Measurements from ENCODE around the gene PCDHGA4.
A peak's percentile ranks its signal among the peaks of the same experiment; 100 is the strongest.
"Not testable (repeated sequence)": the region's sequence is repeated elsewhere in the genome, so short reads cannot be mapped to it uniquely, and the experiment has no call there.

PCDHGA4 gene

DNA sequence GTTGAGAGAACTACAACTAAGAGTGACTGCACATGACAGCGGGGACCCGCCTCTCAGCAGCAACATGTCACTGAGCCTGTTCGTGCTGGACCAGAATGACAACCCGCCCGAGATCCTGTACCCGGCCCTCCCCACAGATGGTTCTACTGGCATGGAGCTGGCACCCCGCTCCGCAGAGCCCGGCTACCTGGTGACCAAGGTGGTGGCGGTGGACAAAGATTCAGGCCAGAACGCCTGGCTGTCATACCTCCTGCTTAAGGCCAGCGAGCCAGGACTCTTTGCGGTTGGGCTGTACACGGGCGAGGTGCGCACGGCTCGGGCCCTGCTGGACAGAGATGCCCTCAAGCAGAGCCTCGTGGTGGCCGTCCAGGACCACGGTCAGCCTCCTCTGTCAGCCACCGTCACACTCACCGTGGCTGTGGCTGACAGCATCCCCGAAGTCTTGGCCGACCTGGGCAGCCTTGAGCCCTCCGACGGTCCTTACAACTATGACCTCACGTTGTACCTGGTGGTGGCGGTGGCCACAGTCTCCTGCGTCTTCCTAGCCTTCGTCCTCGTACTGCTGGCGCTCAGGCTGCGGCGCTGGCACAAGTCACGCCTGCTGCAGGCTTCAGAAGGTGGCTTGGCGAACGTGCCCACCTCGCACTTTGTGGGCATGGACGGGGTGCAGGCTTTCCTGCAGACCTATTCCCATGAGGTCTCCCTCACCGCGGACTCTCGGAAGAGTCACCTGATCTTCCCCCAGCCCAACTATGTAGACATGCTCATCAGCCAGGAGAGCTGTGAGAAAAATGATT is 29.8 kb downstream of the PCDHGA4 start:
- no peak for DNase-seq

DNA sequence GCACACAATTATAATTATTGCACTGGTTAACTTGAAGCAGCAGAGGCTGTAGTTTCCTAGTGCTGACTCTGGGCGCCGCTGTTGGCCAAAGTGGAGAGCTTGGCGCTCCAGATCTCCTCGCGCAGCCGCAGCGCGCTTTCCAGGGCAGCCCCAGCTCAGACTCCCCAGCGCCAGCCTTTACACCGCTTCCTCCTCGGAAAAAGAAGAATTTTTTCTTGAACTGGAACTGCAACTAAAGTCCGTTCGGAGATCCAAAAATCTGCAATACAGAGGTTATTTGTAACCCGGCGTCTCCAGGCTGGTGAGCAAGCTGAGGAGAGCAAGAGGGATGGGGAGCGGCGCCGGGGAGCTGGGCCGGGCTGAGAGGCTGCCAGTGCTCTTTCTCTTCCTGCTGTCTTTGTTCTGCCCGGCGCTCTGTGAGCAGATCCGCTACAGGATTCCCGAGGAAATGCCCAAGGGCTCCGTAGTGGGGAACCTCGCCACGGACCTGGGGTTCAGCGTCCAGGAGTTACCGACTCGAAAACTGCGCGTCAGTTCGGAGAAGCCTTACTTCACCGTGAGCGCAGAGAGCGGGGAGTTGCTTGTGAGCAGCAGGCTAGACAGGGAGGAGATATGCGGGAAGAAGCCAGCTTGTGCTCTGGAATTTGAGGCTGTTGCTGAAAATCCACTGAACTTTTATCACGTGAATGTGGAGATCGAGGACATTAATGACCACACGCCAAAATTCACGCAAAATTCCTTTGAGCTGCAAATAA is 32.9 kb downstream of the PCDHGA4 start, which contains the start of gene PCDHGB4:
TSS of gene PCDHGB4 (plus strand) at position 142 of the 755 bp plus-strand sequence. CDS start at position 329, 187 bp downstream.
- not testable (repeated sequence) for DNase-seq

DNA sequence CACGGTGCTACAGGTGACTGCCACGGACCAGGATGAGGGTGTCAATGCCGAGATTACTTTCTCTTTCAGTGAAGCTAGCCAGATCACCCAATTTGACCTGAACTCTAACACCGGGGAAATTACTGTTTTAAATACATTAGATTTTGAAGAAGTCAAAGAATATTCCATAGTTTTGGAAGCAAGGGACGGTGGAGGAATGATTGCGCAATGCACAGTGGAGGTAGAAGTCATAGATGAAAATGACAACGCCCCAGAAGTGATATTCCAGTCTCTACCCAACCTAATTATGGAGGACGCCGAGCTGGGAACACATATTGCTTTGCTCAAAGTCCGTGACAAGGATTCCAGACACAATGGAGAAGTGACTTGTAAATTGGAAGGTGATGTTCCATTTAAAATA is 33.8 kb downstream of the PCDHGA4 start:
- DNase-seq: no peak

DNA sequence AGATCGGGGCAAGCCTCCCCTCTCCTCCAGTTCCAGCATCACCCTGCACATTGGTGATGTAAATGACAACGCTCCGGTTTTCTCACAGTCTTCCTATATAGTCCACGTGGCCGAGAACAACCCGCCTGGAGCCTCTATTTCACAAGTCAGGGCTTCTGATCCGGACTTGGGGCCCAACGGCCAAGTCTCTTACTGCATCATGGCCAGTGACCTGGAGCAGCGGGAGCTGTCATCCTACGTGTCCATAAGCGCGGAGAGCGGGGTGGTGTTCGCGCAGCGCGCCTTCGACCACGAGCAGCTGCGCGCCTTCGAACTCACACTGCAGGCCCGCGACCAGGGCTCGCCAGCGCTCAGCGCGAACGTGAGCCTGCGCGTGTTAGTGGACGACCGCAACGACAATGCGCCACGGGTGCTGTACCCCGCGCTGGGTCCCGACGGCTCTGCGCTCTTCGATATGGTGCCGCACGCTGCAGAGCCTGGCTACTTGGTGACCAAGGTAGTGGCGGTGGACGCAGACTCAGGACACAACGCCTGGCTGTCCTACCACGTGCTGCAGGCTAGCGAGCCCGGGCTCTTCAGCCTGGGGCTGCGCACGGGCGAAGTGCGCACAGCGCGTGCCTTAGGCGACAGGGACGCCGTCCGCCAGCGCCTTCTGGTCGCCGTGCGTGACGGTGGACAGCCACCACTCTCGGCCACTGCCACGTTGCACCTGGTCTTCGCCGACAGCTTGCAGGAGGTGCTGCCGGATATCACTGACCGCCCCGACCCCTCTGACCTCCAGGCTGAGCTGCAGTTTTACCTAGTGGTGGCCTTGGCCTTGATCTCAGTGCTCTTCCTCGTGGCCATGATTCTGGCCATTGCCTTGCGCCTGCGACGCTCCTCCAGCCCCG is 34.6 kb downstream of the PCDHGA4 start:
- no peak for DNase-seq

DNA sequence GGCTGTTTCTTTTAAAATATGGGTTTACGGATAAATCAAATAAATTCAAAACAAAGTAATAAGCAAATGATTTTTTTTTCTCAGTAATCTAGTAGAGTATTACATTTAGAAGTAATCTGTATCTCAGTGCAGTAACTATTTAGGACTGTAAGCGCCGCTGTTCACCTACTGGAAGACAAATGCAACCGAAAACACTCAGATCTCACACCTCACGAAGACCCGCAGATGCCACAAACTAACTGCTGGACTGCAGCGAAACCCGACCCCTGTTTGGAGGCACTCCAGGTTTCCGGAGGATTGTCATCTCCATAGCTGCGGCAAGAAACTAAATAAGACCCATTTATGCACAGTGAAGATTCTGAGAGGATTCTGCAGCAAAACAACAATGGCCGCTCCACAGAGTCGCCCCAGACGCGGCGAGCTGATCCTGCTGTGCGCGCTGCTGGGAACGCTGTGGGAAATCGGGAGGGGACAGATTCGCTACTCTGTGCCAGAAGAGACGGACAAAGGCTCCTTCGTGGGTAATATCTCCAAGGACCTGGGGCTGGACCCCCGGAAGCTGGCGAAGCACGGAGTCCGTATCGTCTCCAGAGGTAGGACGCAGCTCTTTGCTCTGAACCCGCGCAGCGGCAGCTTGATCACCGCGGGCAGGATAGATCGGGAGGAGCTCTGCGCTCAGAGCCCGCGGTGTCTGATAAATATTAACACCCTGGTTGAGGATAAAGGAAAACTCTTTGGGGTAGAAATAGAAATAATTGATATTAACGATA is 37.8 kb downstream of the PCDHGA4 start, which contains the start of gene PCDHGA8:
TSS of gene PCDHGA8 (plus strand) at position 205 of the 770 bp plus-strand sequence. CDS start at position 386, 181 bp downstream.
- no peak for DNase-seq

DNA sequence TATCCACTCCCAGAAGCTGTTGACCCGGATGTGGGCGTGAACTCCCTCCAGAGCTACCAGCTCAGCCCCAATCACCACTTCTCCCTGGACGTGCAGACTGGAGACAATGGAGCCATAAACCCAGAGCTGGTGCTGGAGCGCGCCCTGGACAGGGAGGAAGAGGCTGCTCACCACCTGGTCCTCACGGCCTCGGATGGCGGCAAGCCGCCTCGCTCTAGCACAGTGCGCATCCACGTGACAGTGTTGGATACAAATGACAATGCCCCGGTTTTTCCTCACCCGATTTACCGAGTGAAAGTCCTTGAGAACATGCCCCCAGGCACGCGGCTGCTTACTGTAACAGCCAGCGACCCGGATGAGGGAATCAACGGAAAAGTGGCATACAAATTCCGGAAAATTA is 38.4 kb downstream of the PCDHGA4 start:
- DNase-seq: no peak

DNA sequence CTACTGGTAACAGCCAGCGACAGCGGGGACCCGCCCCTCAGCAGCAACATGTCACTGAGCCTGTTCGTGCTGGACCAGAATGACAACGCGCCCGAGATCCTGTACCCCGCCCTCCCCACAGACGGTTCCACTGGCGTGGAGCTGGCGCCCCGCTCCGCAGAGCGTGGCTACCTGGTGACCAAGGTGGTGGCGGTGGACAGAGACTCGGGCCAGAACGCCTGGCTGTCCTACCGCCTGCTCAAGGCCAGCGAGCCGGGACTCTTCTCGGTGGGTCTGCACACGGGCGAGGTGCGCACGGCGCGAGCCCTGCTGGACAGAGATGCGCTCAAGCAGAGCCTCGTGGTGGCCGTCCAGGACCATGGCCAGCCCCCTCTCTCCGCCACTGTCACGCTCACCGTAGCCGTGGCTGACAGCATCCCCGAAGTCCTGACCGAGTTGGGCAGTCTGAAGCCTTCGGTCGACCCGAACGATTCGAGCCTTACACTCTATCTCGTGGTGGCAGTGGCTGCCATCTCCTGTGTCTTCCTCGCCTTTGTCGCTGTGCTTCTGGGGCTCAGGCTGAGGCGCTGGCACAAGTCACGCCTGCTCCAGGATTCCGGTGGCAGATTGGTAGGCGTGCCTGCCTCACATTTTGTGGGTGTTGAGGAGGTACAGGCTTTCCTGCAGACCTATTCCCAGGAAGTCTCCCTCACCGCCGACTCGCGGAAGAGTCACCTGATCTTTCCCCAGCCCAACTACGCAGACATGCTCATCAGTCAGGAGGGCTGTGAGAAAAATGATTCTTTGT is 39.8 kb downstream of the PCDHGA4 start:
- not testable (repeated sequence) for DNase-seq

DNA sequence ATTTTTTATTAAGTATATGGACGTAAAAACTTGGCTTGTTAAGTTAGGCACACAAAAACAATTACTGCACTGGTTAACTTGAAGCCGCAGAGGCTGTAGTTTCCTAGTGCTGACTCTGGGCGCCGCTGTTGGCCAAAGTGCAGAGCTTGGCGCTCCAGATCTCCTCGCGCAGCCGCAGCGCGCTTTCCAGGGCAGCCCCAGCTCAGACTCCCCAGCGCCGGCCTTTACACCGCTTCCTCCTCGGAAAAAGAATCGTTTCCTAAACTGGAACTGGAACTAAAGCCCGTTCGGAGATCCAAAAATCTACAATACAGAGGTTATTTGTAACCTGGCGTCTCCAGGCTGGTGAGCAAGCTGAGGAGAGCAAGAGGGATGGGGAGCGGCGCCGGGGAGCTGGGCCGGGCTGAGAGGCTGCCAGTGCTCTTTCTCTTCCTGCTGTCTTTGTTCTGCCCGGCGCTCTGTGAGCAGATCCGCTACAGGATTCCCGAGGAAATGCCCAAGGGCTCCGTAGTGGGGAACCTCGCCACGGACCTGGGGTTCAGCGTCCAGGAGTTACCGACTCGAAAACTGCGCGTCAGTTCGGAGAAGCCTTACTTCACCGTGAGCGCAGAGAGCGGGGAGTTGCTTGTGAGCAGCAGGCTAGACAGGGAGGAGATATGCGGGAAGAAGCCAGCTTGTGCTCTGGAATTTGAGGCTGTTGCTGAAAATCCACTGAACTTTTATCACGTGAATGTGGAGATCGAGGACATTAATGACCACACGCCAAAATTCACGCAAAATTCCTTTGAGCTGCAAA is 43.1 kb downstream of the PCDHGA4 start, which contains the start of gene PCDHGB5:
TSS of gene PCDHGB5 (plus strand) at position 192 of the 796 bp plus-strand sequence. CDS start at position 373, 181 bp downstream.
- peak in 1 of 2 experiments; percentile 36 for DNase-seq

DNA sequence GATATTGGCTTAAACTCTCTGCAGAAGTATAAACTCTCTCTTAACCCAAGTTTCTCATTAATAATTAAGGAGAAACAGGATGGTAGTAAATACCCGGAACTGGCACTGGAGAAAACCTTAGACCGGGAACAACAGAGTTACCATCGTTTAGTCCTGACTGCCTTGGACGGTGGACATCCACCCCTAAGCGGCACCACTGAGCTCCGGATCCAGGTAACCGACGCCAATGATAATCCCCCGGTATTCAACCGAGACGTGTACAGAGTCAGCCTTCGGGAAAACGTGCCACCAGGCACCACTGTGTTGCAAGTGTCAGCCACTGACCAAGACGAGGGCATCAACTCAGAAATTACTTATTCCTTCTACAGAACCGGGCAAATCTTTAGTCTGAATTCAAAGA is 43.8 kb downstream of the PCDHGA4 start:
- DNase-seq: no peak

DNA sequence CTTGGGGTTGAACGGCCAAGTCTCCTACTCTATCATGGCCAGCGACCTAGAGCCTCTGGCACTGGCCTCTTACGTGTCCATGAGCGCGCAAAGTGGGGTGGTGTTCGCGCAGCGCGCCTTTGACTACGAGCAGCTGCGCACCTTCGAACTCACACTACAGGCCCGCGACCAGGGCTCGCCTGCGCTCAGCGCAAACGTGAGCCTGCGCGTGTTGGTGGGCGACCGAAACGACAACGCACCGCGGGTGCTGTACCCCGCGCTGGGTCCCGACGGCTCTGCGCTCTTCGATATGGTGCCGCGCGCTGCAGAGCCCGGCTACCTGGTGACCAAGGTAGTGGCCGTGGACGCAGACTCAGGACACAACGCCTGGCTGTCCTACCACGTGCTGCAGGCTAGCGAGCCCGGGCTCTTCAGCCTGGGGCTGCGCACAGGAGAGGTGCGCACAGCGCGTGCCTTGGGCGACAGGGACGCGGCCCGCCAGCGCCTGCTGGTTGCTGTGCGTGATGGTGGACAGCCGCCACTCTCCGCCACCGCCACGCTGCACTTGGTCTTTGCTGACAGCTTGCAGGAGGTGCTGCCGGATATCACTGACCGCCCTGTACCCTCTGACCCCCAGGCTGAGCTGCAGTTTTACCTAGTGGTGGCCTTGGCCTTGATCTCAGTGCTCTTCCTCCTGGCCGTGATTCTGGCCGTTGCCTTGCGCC is 44.9 kb downstream of the PCDHGA4 start:
- DNase-seq: no peak

DNA sequence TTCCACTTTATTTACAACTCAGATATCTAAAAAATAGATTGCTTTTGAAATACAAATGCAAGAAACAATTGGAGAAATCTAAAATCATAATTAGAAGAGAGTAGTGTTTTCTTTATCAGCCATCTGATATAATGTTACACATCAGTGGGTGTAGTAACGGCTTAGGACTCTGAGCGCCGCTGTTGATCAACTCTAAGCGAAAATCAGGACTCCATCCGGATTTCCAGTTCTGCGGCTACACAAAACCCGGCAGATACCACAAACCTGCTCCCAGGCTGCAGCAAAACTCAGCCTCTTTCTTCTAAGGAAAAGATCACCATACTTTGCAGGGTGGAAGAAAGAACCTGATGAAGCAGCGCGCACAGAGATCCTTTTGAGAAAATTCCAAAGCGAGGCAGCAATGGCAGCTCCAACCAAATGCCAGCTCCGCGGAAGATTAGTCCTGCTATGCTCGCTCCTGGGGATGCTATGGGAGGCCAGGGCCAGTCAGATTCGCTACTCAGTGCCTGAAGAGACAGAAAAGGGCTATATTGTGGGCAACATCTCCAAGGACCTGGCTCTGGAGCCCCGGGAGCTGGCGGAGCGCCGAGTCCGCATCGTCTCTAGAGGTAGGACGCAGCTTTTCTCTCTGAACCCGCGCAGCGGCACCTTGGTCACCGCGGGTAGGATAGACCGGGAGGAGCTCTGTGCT is 47.9 kb downstream of the PCDHGA4 start, which contains the start of gene PCDHGA9:
TSS of gene PCDHGA9 (plus strand) at position 226 of the 691 bp plus-strand sequence. CDS start at position 401, 175 bp downstream.
- DNase-seq: no peak

DNA sequence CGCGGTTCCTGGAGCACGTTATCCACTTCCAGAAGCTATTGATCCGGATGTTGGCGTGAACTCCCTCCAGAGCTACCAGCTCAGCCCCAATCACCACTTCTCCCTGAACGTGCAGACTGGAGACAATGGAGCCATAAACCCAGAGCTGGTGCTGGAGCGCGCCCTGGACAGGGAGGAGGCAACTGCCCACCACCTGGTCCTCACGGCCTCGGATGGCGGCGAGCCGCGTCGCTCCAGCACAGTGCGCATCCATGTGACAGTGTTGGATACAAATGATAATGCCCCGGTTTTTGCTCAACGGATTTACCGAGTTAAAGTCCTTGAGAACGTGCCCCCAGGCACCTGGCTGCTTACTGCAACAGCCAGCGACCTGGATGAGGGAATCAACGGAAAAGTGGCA is 48.6 kb downstream of the PCDHGA4 start:
- no peak for DNase-seq

All from activated CD4-positive, alpha-beta T cell treated with anti-CD3 and anti-CD28 coated beads, Interleukin-2, amount 50 U/mL, for 48 hours (primary cell).